ENCODE results near the gene PLEKHA4.

GRCh38 chr19:48793271-48793670 is 75.1 kb downstream of the PLEKHA4 start:
- TF ChIP-seq REST (IDR thresholded peaks at IDR 0.05; ENCODE audit: low read depth) (no peak), MAX (IDR thresholded peaks at IDR 0.05) (no peak), EGR1 (IDR thresholded peaks at IDR 0.05) (no peak)
